Measurements from ENCODE around the gene VAMP5. TPM values are rescaled to one million over a fixed set of nuclear protein-coding genes. Genes with fewer than 3 reads are reported as not detected.
"Not testable (repeated sequence)": the region's sequence is repeated elsewhere in the genome, so short reads cannot be mapped to it uniquely, and the experiment has no call there.

The VAMP5 gene
- polyA plus RNA-seq, 3 donors: 39.0 to 51.5 (median 47.0) TPM

- DNase-seq (ENCODE audit: low read depth in 3 of 3, low spot score in 2 of 3): no peak
These were observed 15.4 kb downstream of the VAMP5 start for GRCh38 chr2:85599468-85600234.

- DNase-seq (ENCODE audit: low read depth in 3 of 3, low spot score in 2 of 3): no peak
These were observed 16.0 kb downstream of the VAMP5 start for GRCh38 chr2:85600235-85600575.

- DNase-seq (ENCODE audit: low read depth in 3 of 3, low spot score in 2 of 3): no peak
These were observed 16.9 kb downstream of the VAMP5 start for GRCh38 chr2:85600951-85601770.

- no peak for DNase-seq (ENCODE audit: low read depth in 3 of 3, low spot score in 2 of 3)
These were observed 17.7 kb downstream of the VAMP5 start for GRCh38 chr2:85601771-85602475.

GRCh38 chr2:85602476-85603234, 18.4 kb downstream of the VAMP5 start, which contains the start of gene TMEM150A:
Gene TMEM150A, minus strand, starts transcription at chr2:85602698. Its CDS starts 750 bp downstream, at chr2:85601948.
- DNase-seq (ENCODE audit: low read depth in 3 of 3, low spot score in 2 of 3): peak in 1 of 3 donors; percentile 85

GRCh38 chr2:85604133-85604444, 19.9 kb downstream of the VAMP5 start:
- DNase-seq (ENCODE audit: low read depth in 3 of 3, low spot score in 2 of 3): not testable (repeated sequence)

GRCh38 chr2:85604568-85605339, 20.5 kb downstream of the VAMP5 start:
- no peak for DNase-seq (ENCODE audit: low read depth in 3 of 3, low spot score in 2 of 3)

GRCh38 chr2:85605406-85606115, 21.3 kb downstream of the VAMP5 start:
- DNase-seq (ENCODE audit: low read depth in 3 of 3, low spot score in 2 of 3): no peak

GRCh38 chr2:85606116-85606455, 21.9 kb downstream of the VAMP5 start:
- DNase-seq (ENCODE audit: low read depth in 3 of 3, low spot score in 2 of 3): no peak

- DNase-seq (ENCODE audit: low read depth in 3 of 3, low spot score in 2 of 3): no peak
These were observed 23.3 kb downstream of the VAMP5 start for GRCh38 chr2:85607268-85608215.

- DNase-seq (ENCODE audit: low read depth in 3 of 3, low spot score in 2 of 3): no peak
These were observed 27.0 kb downstream of the VAMP5 start for GRCh38 chr2:85611217-85611704.

- DNase-seq (ENCODE audit: low read depth in 3 of 3, low spot score in 2 of 3): peak; percentile 83 to 88 (median 84)
These were observed 27.7 kb downstream of the VAMP5 start, which contains the start of gene C2orf68 for GRCh38 chr2:85611705-85612587. Gene C2orf68, minus strand, starts transcription at chr2:85612066. Its CDS starts 82 bp downstream, at chr2:85611984.

- DNase-seq (ENCODE audit: low read depth in 3 of 3, low spot score in 2 of 3): no peak
These were observed 29.7 kb downstream of the VAMP5 start for GRCh38 chr2:85613717-85614515.

GRCh38 chr2:85614757-85615156, 30.5 kb downstream of the VAMP5 start:
- DNase-seq (ENCODE audit: low read depth in 3 of 3, low spot score in 2 of 3): not testable (repeated sequence)

- no peak for DNase-seq (ENCODE audit: low read depth in 3 of 3, low spot score in 2 of 3)
These were observed 31.1 kb downstream of the VAMP5 start for GRCh38 chr2:85615413-85615728.

GRCh38 chr2:85617723-85618122, 33.5 kb downstream of the VAMP5 start:
- DNase-seq (ENCODE audit: low read depth in 3 of 3, low spot score in 2 of 3): not testable (repeated sequence)
